HCT116 (cell line): ENCODE data around the gene HYAL2.

Source experiments
- CEBPB ChIP-seq: IDR thresholded peaks from 2 replicates; pipeline ENCODE4 v1.6.1; 2012; ENCODE audit warnings: low read depth
- EGR1 ChIP-seq: IDR thresholded peaks from 2 replicates; pipeline ENCODE4 v1.6.1; 2012; ENCODE audit warnings: low read depth
- EZH2 ChIP-seq: fragments of 200-600 bp; sonication (generic); IDR thresholded peaks from 2 replicates; pipeline ENCODE4 v1.6.1; 2017; ENCODE audit warnings: antibody characterized with exemption, mixed run types
- EZH2phosphoT487 ChIP-seq: fragments of 200-600 bp; IDR thresholded peaks from 2 replicates; pipeline ENCODE4 v1.6.1; 2018; ENCODE audit warnings: antibody characterized with exemption, borderline replicate concordance
- POLR2A ChIP-seq: IDR thresholded peaks from 2 replicates; pipeline ENCODE4 v1.7.0; 2011; ENCODE audit warnings: borderline replicate concordance; ENCODE audit not compliant: insufficient read depth, insufficient read length; ENCODE audit errors: extremely low read depth
- POLR2AphosphoS5 ChIP-seq: IDR thresholded peaks from 2 replicates; pipeline ENCODE4 v1.6.1; 2011; ENCODE audit warnings: mild to moderate bottlenecking, low read depth, low read length, moderate library complexity
- SP1 ChIP-seq: IDR thresholded peaks from 2 replicates; pipeline ENCODE4 v1.6.1; 2012; ENCODE audit warnings: low read depth
- TF ChIP-seq, protein P1 (sequence below), 3 experiments: fragments of 200-600 bp in 1 of 3; sonication (generic) in 1 of 3; IDR thresholded peaks in 2 of 3; conservative IDR thresholded peaks in 1 of 3; 2 replicates each; pipeline ENCODE4 v1.5.1; 2012 to 2017; ENCODE audit warnings: low read depth in 2 of 3, low read length in 2 of 3, antibody characterized with exemption in 1 of 3, borderline replicate concordance in 1 of 3, control low read depth in 1 of 3, mild to moderate bottlenecking in 1 of 3, mixed read lengths in 1 of 3, mixed run types in 1 of 3, moderate library complexity in 1 of 3; ENCODE audit not compliant: insufficient read depth in 1 of 3
- TF ChIP-seq, protein P2 (sequence below): IDR thresholded peaks from 2 replicates; pipeline ENCODE4 v1.6.1; 2011; ENCODE audit warnings: mild to moderate bottlenecking, low read length, moderate library complexity; ENCODE audit not compliant: insufficient replicate concordance; ENCODE audit errors: extremely low read depth
- TF ChIP-seq, protein P3 (sequence below): IDR thresholded peaks from 2 replicates; pipeline ENCODE4 v1.6.1; 2012

DNA sequence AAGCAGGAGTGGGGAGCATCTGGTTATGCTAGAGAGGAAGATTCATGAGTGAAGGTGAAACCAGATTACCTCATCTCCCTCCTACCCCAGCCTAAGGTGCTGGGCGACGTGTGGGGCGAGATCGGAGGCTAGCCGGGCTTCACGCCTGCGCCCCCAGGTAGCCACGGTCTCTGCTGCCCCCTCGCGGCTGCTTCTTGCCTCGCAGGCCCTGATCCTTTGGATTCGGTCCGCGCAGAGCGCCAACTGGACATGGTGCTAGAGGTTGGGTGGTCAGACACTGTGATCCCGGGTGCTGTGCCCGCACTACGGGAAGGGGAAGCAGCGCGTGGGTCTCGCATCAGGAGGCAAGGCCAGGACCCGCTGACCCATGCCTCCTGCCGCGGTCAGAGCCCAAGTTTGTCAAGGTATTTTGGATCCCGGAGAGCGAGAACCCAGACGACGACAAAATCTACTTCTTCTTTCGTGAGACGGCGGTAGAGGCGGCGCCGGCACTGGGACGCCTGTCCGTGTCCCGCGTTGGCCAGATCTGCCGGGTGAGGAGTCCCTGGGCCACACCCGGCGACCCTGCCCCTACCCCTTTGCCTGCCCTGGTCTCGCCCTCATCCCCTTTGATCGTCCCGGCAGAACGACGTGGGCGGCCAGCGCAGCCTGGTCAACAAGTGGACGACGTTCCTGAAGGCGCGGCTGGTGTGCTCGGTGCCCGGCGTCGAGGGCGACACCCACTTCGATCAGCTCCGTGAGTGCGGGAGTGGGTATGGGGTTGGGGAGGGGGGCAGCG is 49.4 kb downstream of the HYAL2 start:
- TF ChIP-seq, protein P1, sequence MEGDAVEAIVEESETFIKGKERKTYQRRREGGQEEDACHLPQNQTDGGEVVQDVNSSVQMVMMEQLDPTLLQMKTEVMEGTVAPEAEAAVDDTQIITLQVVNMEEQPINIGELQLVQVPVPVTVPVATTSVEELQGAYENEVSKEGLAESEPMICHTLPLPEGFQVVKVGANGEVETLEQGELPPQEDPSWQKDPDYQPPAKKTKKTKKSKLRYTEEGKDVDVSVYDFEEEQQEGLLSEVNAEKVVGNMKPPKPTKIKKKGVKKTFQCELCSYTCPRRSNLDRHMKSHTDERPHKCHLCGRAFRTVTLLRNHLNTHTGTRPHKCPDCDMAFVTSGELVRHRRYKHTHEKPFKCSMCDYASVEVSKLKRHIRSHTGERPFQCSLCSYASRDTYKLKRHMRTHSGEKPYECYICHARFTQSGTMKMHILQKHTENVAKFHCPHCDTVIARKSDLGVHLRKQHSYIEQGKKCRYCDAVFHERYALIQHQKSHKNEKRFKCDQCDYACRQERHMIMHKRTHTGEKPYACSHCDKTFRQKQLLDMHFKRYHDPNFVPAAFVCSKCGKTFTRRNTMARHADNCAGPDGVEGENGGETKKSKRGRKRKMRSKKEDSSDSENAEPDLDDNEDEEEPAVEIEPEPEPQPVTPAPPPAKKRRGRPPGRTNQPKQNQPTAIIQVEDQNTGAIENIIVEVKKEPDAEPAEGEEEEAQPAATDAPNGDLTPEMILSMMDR (IDR thresholded peaks at IDR 0.05 in 2 of 3, conservative IDR thresholded peaks at IDR 0.05 in 1 of 3; ENCODE audit: borderline replicate concordance in 1 of 3, insufficient read depth in 1 of 3, low read depth in 2 of 3, low read length in 2 of 3): peak in 2 of 3 experiments; percentile 93 to 96; a peak in 4 of 6 replicates
- TF ChIP-seq, protein P2, sequence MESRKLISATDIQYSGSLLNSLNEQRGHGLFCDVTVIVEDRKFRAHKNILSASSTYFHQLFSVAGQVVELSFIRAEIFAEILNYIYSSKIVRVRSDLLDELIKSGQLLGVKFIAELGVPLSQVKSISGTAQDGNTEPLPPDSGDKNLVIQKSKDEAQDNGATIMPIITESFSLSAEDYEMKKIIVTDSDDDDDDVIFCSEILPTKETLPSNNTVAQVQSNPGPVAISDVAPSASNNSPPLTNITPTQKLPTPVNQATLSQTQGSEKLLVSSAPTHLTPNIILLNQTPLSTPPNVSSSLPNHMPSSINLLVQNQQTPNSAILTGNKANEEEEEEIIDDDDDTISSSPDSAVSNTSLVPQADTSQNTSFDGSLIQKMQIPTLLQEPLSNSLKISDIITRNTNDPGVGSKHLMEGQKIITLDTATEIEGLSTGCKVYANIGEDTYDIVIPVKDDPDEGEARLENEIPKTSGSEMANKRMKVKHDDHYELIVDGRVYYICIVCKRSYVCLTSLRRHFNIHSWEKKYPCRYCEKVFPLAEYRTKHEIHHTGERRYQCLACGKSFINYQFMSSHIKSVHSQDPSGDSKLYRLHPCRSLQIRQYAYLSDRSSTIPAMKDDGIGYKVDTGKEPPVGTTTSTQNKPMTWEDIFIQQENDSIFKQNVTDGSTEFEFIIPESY: no peak
- TF ChIP-seq POLR2A (no peak), POLR2AphosphoS5 (peak; percentile 70), CEBPB (no peak), EZH2 (no peak), EGR1 (no peak), SP1 (no peak), EZH2phosphoT487 (no peak)
- TF ChIP-seq, protein P3, sequence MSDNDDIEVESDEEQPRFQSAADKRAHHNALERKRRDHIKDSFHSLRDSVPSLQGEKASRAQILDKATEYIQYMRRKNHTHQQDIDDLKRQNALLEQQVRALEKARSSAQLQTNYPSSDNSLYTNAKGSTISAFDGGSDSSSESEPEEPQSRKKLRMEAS: no peak
